GM12878 (cell line): Measurements from ENCODE around the gene CEND1.

Experiments used
- CREM ChIP-seq: IDR thresholded peaks from 2 replicates; pipeline ENCODE4 v1.6.1; 2014; ENCODE audit warnings: antibody characterized with exemption, low read depth
- CTCF ChIP-seq, 3 experiments: IDR thresholded peaks in 2 of 3; conservative IDR thresholded peaks in 1 of 3; 2 replicates each; pipeline ENCODE4 v1.5.1; 2011; ENCODE audit warnings: low read depth in 3 of 3, low read length in 3 of 3, mild to moderate bottlenecking in 3 of 3, control low read depth in 2 of 3, moderate library complexity in 2 of 3, inconsistent platforms in 1 of 3, mixed read lengths in 1 of 3; ENCODE audit not compliant: control insufficient read depth in 2 of 3, insufficient read depth in 1 of 3; ENCODE audit errors: extremely low read depth in 1 of 3
- EGR1 ChIP-seq, 2 experiments: IDR thresholded peaks; 1 replicate in 1 of 2; 2 replicates in 1 of 2; pipeline ENCODE4 v1.6.1; 2011 to 2012; ENCODE audit warnings: low read depth in 2 of 2, low read length in 2 of 2, borderline replicate concordance in 1 of 2, mild to moderate bottlenecking in 1 of 2, moderate library complexity in 1 of 2
- HDAC6 ChIP-seq: fragments of 200-600 bp; sonication (generic); IDR thresholded peaks from one replicate; pipeline ENCODE4 v1.8.0; 2017; ENCODE audit warnings: antibody characterized with exemption; ENCODE audit not compliant: unreplicated experiment
- KDM1A ChIP-seq: fragments of 200-600 bp; sonication (generic); IDR thresholded peaks from 2 replicates; pipeline ENCODE4 v1.6.1; 2016; ENCODE audit warnings: borderline replicate concordance
- POLR2AphosphoS5 ChIP-seq: IDR thresholded peaks from 2 replicates; pipeline ENCODE4 v1.6.1; 2011; ENCODE audit warnings: mild to moderate bottlenecking, low read length, inconsistent platforms
- YBX1 ChIP-seq: fragments of 450-650 bp; IDR thresholded peaks from 2 replicates; pipeline ENCODE4 v1.6.1; 2016; ENCODE audit warnings: antibody characterized with exemption
- ZBED1 ChIP-seq: IDR thresholded peaks from 2 replicates; pipeline ENCODE4 v1.6.1; 2016; ENCODE audit warnings: borderline replicate concordance
- ZBTB33 ChIP-seq: fragments of 450-650 bp; IDR thresholded peaks from 2 replicates; pipeline ENCODE4 v1.6.1; 2017; ENCODE audit warnings: mild to moderate bottlenecking
- ZSCAN29 ChIP-seq: fragments of 450-650 bp; IDR thresholded peaks from 2 replicates; pipeline ENCODE4 v1.6.1; 2017; ENCODE audit warnings: mild to moderate bottlenecking, moderate library complexity

GRCh38 chr11:800473-800872, 10.6 kb upstream of the CEND1 start:
- TF ChIP-seq ZSCAN29 (no peak), ZBED1 (no peak), CTCF (IDR thresholded peaks at IDR 0.05 in 2 of 3, conservative IDR thresholded peaks at IDR 0.05 in 1 of 3; ENCODE audit: control insufficient read depth in 2 of 3, extremely low read depth in 1 of 3, insufficient read depth in 1 of 3, low read depth in 3 of 3, low read length in 3 of 3) (no peak), ZBTB33 (no peak), CREM (no peak), YBX1 (no peak), KDM1A (no peak), POLR2AphosphoS5 (no peak), HDAC6 (no peak), EGR1 (IDR thresholded peaks at IDR 0.05; ENCODE audit: borderline replicate concordance in 1 of 2, low read depth in 2 of 2, low read length in 2 of 2) (no peak)
